Loucy (cell line): ENCODE measurements around the gene MYOM1.
A peak's percentile ranks its signal among the peaks of the same experiment; 100 is the strongest.

ENCODE experiments used
- H2AFZ ChIP-seq: fragments of 200-600 bp; sonication (generic); 2 replicates; pipeline ENCODE4 v1.6.0; 2016; ENCODE audit warnings: antibody characterized with exemption, mild to moderate bottlenecking, low read length, moderate library complexity
- H3F3A ChIP-seq: fragments of 200-600 bp; 2 replicates; pipeline ENCODE4 v1.6.0; 2016; ENCODE audit warnings: antibody characterized with exemption, low read depth, mild to moderate bottlenecking
- H3K27me3 ChIP-seq: fragments of 200-600 bp; sonication (generic); 2 replicates; pipeline ENCODE4 v1.6.1; 2014; ENCODE audit warnings: low read length, mild to moderate bottlenecking; ENCODE audit not compliant: insufficient read depth, poor library complexity, severe bottlenecking
- H3K36me3 ChIP-seq: fragments of 200-600 bp; sonication (generic); 2 replicates; pipeline ENCODE4 v1.6.1; 2016; ENCODE audit warnings: low read length; ENCODE audit not compliant: insufficient read depth
- H3K4me1 ChIP-seq: fragments of 200-600 bp; sonication (generic); 2 replicates; pipeline ENCODE4 v1.5.1; 2014; ENCODE audit warnings: low read length, mild to moderate bottlenecking; ENCODE audit not compliant: insufficient read depth, poor library complexity, severe bottlenecking
- H3K4me2 ChIP-seq: fragments of 200-600 bp; sonication (generic); 2 replicates; pipeline ENCODE4 v1.6.0; 2014; ENCODE audit warnings: antibody characterized with exemption, low read length, low read depth, mild to moderate bottlenecking; ENCODE audit not compliant: poor library complexity, severe bottlenecking
- H3K4me3 ChIP-seq: fragments of 200-600 bp; sonication (generic); 2 replicates; pipeline ENCODE4 v1.5.1; 2014; ENCODE audit warnings: low read length, mild to moderate bottlenecking, mixed read lengths; ENCODE audit not compliant: poor library complexity, severe bottlenecking
- H3K79me2 ChIP-seq: fragments of 200-600 bp; sonication (generic); 2 replicates; pipeline ENCODE4 v1.6.1; 2014; ENCODE audit warnings: low read length; ENCODE audit not compliant: insufficient read depth
- H3K9ac ChIP-seq: fragments of 200-600 bp; sonication (generic); 2 replicates; pipeline ENCODE4 v1.6.0; 2014; ENCODE audit warnings: mild to moderate bottlenecking, low read depth, low read length, moderate library complexity; ENCODE audit not compliant: poor library complexity, severe bottlenecking
- H3K9me2 ChIP-seq: fragments of 200-600 bp; sonication (generic); replicated peaks from 2 replicates; pipeline ENCODE4 v1.6.1; 2016; ENCODE audit warnings: low read depth, low read length, mixed read lengths
- H3K9me3 ChIP-seq: fragments of 200-600 bp; sonication (generic); 2 replicates; pipeline ENCODE4 v1.6.1; 2014; ENCODE audit warnings: mild to moderate bottlenecking, antibody characterized with exemption, low read length, low read depth; ENCODE audit not compliant: insufficient read depth
- H4K20me1 ChIP-seq: fragments of 200-600 bp; sonication (generic); 2 replicates; pipeline ENCODE4 v1.6.0; 2014; ENCODE audit warnings: antibody characterized with exemption, low read length, mild to moderate bottlenecking; ENCODE audit not compliant: insufficient read depth, poor library complexity, severe bottlenecking
- EZH2phosphoT487 ChIP-seq: fragments of 200-600 bp; IDR thresholded peaks from 2 replicates; pipeline ENCODE4 v1.6.1; 2018; ENCODE audit warnings: antibody characterized with exemption, mild to moderate bottlenecking, moderate library complexity, borderline replicate concordance
- TF ChIP-seq, protein P1 (sequence below): fragments of 200-600 bp; sonication (generic); conservative IDR thresholded peaks from 2 replicates; pipeline ENCODE4 v1.5.1; 2014; ENCODE audit warnings: mild to moderate bottlenecking, antibody characterized with exemption, low read length

Gene MYOM1

GRCh38 chr18:3062798-3063680 is 156.7 kb downstream of the MYOM1 start:
- Histone ChIP-seq H3K9me2 (no peaks in the 10 kb centered on the region), H4K20me1 (no peaks in the 10 kb centered on the region), H3K36me3 (no peaks in the 10 kb centered on the region), H3K9ac (peak overlapping the region; percentile 61), H3K9me3 (no peaks in the 10 kb centered on the region), H3K4me1 (peaks cover 54% of the 10 kb centered on the region), H3K79me2 (no peaks in the 10 kb centered on the region), H2AFZ (peak overlapping the region; percentile 24), H3K4me3 (peak overlapping the region; percentile 56), H3K4me2 (peak overlapping the region; percentile 79), H3F3A (peaks cover 25% of the 10 kb centered on the region), H3K27me3 (no peaks in the 10 kb centered on the region)
- TF ChIP-seq, protein P1, sequence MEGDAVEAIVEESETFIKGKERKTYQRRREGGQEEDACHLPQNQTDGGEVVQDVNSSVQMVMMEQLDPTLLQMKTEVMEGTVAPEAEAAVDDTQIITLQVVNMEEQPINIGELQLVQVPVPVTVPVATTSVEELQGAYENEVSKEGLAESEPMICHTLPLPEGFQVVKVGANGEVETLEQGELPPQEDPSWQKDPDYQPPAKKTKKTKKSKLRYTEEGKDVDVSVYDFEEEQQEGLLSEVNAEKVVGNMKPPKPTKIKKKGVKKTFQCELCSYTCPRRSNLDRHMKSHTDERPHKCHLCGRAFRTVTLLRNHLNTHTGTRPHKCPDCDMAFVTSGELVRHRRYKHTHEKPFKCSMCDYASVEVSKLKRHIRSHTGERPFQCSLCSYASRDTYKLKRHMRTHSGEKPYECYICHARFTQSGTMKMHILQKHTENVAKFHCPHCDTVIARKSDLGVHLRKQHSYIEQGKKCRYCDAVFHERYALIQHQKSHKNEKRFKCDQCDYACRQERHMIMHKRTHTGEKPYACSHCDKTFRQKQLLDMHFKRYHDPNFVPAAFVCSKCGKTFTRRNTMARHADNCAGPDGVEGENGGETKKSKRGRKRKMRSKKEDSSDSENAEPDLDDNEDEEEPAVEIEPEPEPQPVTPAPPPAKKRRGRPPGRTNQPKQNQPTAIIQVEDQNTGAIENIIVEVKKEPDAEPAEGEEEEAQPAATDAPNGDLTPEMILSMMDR, result peak; percentile 93
- TF ChIP-seq EZH2phosphoT487, result no peak

DNA sequence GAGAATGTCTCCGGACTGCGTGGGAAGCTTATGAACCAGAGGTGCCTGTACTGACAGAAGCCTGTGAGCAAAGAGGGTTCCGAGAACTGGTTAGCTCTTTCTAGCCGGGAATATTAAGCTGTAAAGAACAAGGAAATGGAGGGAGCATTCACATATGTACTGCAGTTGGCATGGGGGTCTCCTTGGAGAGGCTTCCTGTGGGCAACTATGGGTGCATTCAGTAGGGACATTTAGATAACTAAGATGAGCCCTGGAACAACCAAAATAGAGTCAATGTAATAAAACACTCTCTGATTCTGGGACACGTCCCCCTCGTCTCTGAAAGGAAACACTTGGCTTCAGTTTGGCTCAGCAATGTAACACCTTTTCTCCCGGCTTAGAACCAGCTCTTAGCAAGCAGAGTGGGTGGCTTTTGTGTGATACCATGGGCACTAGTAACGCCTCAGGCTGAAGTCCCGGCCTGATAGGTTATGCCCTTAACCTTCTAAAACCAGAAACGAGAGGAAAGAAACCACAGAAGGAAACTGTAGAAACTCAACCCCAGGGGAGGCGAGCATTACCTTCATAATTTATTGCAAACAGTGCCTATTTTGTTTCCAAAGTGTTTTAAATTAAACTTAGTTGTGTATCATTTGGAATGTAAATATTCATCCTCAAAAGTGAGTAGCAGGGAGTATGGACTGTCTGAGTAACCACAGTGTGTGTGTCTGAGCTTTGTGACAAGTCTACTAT is 158.0 kb downstream of the MYOM1 start:
- Histone ChIP-seq H3K4me3 (peak overlapping the region; percentile 56), H3K27me3 (no peaks in the 10 kb centered on the region), H3K4me2 (peak overlapping the region; percentile 79), H3K4me1 (peaks cover 63% of the 10 kb centered on the region), H3K9ac (peak overlapping the region; percentile 61), H3K36me3 (no peaks in the 10 kb centered on the region), H4K20me1 (no peaks in the 10 kb centered on the region), H3K79me2 (no peaks in the 10 kb centered on the region), H3K9me2 (no peaks in the 10 kb centered on the region), H3K9me3 (no peaks in the 10 kb centered on the region), H2AFZ (peak overlapping the region; percentile 24; the same call in 1 of the 2 replicates), H3F3A (peaks cover 25% of the 10 kb centered on the region)
- TF ChIP-seq, protein P1, result no peak
- no peak for TF ChIP-seq EZH2phosphoT487

DNA sequence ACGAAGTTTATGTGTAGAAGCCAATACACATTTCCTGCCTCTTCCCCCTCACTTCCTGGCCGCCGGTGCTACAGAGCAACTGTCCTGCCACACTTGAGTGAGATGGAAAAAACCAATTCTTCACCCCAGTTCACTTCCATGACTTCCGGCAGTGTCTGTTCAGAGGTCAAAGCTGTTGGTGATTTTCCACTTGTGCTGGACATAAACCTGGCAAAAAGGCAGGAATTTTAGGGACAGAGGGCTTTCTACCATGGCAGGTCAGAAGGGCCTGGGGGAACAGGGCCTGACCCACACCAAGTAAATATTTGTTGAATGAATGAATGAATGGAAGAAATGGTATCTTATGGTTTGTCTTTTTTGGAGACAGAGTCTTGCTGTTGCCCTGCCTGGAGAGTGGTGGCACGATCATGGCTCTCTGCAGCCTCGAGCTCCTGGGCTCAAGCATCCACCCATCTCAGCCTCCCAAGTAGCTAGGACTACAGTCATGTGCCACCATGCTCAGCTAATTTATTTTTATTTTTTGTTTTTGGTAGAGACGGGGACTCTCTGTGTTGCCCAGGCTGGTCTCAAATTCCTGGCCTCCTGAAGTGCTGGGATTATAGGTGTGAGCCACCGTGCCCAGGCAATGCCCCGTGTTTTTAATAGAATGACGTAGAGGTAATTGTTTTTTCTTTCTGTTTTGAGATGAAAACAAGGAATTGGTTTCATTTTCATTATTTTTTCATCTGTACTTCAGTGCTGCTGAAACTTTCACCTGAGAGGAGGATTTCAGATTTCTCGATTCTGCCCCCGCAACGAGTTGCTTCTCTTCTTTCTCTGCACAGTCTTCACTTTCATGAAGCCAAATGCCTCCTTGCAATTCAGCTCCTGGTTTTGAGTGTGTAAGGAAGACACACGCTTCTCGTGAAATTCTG is 158.8 kb downstream of the MYOM1 start:
- Histone ChIP-seq H4K20me1 (no peaks in the 10 kb centered on the region), H3K4me3 (peak overlapping the region; percentile 56), H3F3A (peaks cover 25% of the 10 kb centered on the region), H3K4me1 (peaks cover 63% of the 10 kb centered on the region), H2AFZ (peak overlapping the region; percentile 76), H3K9me2 (no peaks in the 10 kb centered on the region), H3K27me3 (no peaks in the 10 kb centered on the region), H3K4me2 (peak overlapping the region; percentile 79), H3K9me3 (no peaks in the 10 kb centered on the region), H3K79me2 (no peaks in the 10 kb centered on the region), H3K9ac (peak overlapping the region; percentile 61), H3K36me3 (no peaks in the 10 kb centered on the region)
- TF ChIP-seq, protein P1, result no peak
- no peak for TF ChIP-seq EZH2phosphoT487
